Measurements from ENCODE around the gene INS.

DNA sequence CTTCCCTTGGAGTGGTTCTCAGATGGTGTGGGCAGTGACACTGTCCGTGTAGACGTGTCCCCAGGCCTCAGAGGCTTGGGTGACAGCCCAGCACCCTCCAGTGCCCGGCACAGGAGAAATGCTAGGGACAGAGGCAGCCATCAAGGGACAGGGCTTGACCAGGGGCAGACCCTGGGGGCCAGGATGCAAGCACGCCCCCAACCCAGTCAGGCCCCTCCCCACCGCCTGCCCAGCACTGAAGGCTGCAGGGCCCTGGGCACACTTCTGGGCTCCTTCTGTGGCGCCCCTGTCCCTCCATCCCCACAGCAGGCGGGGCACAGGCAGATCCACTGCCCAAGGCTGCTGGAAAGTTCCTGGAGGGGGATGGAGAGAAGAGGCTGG, 32.9 kb downstream of the INS start:
- TF ChIP-seq, protein P1, sequence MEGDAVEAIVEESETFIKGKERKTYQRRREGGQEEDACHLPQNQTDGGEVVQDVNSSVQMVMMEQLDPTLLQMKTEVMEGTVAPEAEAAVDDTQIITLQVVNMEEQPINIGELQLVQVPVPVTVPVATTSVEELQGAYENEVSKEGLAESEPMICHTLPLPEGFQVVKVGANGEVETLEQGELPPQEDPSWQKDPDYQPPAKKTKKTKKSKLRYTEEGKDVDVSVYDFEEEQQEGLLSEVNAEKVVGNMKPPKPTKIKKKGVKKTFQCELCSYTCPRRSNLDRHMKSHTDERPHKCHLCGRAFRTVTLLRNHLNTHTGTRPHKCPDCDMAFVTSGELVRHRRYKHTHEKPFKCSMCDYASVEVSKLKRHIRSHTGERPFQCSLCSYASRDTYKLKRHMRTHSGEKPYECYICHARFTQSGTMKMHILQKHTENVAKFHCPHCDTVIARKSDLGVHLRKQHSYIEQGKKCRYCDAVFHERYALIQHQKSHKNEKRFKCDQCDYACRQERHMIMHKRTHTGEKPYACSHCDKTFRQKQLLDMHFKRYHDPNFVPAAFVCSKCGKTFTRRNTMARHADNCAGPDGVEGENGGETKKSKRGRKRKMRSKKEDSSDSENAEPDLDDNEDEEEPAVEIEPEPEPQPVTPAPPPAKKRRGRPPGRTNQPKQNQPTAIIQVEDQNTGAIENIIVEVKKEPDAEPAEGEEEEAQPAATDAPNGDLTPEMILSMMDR (IDR thresholded peaks at IDR 0.05): no peak
- TF ChIP-seq POLR2A (IDR thresholded peaks at IDR 0.05): no peak
